HG03196 (cell line): Measurements from ENCODE around the gene KLHL7.
"Not testable (repeated sequence)": the region's sequence is repeated elsewhere in the genome, so short reads cannot be mapped to it uniquely, and the experiment has no call there.

Experiments
- ATAC-seq: cut with Tn5 transposase; IDR thresholded peaks from one replicate; pipeline ENCODE4 v1.9.1; 2021; ENCODE audit not compliant: unreplicated experiment

Gene KLHL7

GRCh38 chr7:23181684-23182553 is 76.3 kb downstream of the KLHL7 start, which contains the start of gene NUP42:
TSS of gene NUP42 (plus strand) at chr7:23182048. CDS start at chr7:23182086, 38 bp downstream.
- peak; percentile 95 for ATAC-seq

DNA sequence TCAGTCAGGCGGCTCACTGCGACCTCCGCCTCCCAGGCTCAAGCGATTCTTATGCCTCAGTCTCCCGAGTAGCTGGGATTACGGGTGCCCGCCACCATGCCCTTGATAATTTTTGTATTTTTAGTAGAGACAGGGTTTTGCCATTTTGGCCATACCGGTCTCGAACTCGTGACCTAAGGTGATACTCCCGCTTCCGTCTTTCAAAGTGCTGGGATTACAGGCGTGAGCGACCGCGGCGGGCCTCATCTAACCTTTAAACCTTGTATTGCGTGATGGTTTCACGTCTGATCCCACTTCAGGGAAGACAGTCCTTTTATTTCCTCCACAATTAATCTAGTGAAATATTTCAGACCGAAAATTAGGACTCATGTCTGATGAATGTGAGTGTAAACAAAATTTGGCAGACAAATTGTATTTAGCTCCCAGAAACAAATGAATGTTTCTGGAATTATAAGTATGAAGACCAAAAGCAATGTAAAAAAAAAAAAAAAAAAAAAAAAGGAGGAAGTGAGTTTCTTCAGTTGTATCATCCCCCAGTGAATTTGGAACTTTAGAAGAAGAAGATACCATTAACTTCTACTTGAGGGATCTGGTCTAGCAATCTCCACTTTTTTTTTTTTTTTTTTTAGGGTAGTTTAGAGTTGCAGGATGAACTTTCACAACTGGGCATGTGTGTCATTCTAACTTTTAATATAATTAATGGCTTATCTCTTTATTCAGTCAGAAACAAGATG is 77.9 kb downstream of the KLHL7 start:
- no peak for ATAC-seq

- ATAC-seq: no peak
These were observed 78.7 kb downstream of the KLHL7 start for GRCh38 chr7:23184291-23184690.

DNA sequence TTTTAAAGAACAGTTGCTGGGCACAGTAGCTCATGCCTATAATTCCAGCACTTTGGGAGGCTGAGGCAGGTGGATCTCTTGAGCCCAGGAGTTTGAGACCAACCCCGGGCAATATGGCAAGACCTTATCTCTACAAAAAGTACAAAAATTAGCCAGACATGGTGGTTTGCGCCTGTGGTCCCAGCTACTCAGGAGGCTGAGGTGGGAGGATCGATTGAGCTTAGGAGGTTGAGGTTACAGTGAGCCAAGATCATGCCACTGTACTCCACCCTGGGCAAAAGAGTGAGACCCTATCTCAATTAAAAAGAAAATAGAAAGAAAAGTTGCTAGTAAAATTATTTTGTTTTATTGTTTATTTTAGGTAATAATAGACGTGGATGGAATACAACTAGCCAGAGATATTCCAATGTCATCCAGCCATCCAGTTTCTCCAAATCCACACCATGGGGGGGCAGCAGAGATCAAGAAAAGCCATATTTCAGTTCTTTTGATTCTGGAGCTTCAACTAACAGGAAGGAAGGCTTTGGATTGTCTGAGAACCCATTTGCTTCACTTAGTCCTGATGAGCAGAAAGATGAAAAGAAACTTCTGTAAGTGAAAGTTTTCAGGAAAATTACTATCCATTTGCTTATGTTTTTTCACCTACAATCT is 79.2 kb downstream of the KLHL7 start:
- ATAC-seq: no peak

DNA sequence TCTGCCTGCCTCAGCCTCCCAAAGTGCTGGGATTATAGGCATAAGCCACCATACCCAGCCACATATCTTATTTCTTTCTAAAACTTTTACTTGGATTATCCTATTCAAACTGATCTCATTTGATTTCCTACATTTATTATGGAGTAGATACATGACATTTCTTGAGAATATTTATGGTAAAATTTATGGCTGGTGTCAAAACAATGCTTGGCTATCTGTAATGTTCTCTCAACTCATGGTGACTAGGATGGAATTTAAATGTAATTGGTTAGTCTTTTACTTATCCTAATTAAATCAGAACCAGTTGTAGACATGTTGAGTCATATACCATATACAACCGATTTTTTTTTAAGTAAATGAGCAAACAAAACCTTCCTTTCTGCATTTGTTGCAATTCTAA is 80.4 kb downstream of the KLHL7 start:
- no peak for ATAC-seq

DNA sequence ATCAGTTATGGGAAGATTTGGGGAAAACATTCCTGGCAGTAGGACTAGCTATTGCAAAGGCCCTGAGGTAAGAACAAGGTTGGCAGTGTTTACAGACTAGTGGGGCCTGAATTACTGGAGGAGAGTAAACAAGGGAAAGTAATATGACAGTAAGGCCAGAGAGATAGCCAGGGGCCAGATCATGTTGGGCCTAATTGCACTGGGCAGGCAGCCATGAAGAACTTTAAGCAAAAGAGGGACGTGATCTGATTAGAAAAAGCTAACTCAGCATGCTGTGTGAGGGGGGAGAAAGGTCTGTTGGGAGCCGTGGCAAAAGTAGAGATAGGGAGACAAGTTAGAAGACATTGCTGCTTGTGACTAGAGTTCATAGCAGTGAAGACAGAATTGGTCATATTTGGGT is 85.4 kb downstream of the KLHL7 start:
- no peak for ATAC-seq

- ATAC-seq: not testable (repeated sequence)
These were observed 88.2 kb downstream of the KLHL7 start for GRCh38 chr7:23193650-23194227.

GRCh38 chr7:23196306-23196705 is 90.7 kb downstream of the KLHL7 start:
- ATAC-seq: no peak

DNA sequence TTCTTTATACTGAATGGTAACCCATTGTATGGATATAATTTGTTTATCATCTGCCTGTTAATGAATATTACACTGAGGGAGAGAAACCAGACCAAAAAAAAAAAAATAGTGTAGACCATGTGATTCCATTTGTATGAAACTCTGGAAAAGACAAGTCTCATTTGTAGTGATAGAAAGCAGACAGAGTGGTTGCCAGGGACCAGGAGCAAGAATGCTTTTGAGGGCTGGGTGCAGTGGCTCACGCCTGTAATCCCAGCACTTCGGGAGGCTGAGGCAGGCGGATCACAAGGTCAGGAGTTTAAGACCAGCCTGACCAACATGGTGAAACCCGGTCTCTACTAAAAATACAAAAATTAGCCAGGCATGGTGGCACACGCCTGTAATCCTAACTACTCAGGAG is 92.2 kb downstream of the KLHL7 start:
- ATAC-seq: not testable (repeated sequence)

GRCh38 chr7:23200331-23200730 is 94.7 kb downstream of the KLHL7 start:
- no peak for ATAC-seq

GRCh38 chr7:23204241-23204640 is 98.7 kb downstream of the KLHL7 start:
- no peak for ATAC-seq

- no peak for ATAC-seq
These were observed 100.0 kb downstream of the KLHL7 start for GRCh38 chr7:23205577-23205908.

DNA sequence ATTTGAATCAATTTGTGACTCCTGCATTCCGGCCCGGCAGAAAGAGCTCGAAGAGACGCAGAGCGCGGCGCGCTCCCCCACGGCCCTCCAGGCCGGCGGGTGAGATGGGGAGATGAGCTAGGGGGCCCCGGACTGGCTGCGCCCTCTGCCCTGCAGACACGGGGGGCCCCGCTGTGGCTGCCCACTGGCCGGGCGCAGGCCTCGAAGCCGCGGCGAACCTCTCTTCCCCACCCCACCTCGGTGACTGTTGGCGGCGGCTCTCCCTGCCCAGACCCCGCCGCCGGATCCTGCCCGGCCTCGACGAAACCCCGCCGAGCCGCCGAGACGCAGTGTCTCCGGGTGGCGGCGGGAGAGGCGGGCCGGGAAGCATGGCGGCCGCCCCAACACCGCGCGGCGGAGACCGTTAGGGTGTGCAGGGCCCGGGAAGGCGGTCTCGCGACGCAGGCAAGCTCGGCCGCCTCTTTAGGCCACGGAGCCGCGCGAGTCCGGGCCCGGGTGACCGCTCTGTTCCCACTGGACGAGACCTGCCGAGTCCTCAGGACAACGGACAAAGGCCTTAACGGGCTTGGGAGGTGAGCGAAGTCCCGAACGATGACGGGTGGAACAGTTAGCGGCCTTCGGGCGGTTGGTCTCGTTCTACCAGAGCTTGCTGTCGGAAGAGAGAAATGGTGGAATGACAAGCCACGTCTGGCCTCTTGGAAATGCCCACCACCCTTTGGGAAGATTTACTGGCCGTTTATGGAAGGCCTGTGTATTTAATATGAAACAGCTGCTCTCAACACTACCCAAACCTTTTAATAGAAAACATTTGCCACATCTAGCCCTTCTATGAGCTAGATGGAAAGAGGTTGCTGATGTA is 100.6 kb downstream of the KLHL7 start:
- ATAC-seq: no peak

GRCh38 chr7:23207021-23207420 is 101.4 kb downstream of the KLHL7 start:
- ATAC-seq: no peak

DNA sequence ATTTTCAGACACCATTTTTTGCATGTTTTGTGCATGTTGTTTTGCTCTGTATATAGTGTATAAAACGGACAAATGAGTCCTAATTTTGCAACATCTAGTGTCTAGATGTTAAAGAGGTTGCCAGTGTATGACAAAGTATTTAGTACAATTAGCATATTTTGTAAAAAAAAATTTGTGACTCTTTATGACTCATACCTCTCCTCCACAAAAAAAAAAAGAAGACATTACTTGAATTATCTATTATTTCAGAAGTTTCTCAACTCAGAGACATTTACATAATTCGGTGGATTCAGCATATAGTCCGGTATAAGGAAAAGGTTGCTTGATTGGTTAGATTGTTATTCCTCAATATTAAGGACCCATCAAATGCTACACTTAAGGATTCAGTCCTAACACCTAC is 102.3 kb downstream of the KLHL7 start:
- ATAC-seq: no peak

DNA sequence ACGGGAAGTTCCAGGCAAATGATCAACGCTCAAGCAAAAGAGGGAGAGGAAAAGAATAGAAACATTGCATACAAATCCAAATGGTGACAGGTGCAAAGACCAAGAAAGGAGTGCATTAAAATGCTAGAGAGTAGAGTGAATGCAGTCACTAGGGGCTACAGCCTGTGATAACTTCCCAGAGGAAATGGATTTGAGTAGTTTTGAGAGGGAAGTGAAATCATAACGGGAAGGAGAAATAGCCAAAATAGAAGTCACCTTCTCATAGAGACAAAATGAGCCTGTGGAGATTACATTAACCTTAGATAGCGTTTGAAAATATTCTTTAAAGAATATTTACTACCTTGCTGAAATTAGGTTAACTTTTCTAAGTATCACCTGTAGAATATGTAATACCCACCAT is 102.7 kb downstream of the KLHL7 start:
- ATAC-seq: no peak

DNA sequence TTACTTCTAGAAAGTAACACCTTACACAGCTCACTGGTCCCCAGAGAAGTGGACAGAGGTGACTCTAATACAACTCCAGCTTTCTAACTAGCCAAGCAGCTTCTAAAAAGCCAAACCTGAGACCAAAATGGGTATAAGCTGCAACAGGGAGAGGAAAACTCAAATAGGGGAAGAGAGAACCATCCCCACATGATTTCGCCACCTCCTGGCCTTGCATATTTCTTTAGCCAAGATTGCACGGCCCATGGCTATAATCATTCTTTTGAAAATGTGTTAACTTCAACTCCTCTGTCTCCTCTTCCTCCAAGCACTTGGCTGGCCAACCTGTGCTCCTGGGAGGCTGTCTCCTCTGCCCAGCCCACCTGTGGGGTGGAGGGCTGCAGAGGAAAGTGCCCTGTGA is 104.9 kb downstream of the KLHL7 start:
- no peak for ATAC-seq

DNA sequence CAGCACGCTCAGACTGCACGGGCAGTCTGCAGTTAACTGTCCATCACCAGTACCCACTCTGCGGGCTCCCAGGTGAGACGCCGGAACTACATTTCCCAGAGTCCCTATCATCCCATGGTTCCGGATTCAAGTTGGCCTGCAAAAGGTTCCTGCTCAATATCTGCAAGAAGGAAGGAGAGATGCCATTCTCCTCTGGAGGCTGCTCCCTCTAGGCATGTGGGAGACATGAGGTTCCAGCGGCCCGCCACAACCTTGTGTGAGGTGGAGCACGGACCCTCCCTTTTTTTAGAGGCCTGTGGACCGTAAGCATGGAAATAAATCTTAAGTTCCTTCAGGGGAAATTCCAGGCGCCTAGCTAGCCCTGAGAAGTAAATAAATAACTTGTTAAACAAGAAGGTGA is 106.0 kb downstream of the KLHL7 start:
- no peak for ATAC-seq

- no peak for ATAC-seq
These were observed 106.8 kb downstream of the KLHL7 start for GRCh38 chr7:23212395-23212794.

DNA sequence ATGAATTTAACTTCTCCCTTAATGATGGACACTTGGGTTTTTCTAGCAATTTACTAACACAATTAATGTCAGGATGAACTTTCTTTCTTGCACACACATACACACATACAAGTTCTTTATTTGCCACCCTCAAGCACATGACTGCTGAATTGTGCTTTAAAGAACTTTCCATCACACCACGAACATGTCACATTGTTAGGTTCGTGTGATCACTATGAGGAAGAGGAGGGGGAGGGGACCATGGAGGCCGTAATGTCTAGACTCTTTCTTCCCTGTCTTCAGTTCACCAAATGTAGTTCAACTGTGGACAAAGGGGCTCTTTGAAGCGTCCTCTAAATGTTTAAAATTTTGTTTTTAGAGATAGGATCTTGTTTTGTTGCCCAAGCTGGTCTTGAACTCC is 107.3 kb downstream of the KLHL7 start:
- ATAC-seq: no peak

- ATAC-seq: no peak
These were observed 108.2 kb downstream of the KLHL7 start for GRCh38 chr7:23213755-23214154.
